IPS-11a (cell line): ENCODE results near the gene ASB8.

Experiments used
- H3K4me3 ChIP-seq: one replicate; pipeline ENCODE4 v1.5.1; 2013; ENCODE audit warnings: low read depth, low read length, control low read depth

The ASB8 gene

GRCh38 chr12:48157018-48157888, at the start of gene ASB8:
Gene ASB8, minus strand, starts transcription at chr12:48157515. Its CDS starts 4,019 bp downstream, at chr12:48153496.
- H3K4me3 ChIP-seq, result peak within 1 kb of the TSS; percentile 65

GRCh38 chr12:48203192-48203591, 45.9 kb upstream of the ASB8 start, which contains the start of gene OR10AD1:
Gene OR10AD1, minus strand, starts transcription at chr12:48203292. Its CDS starts 0 bp downstream, at chr12:48203292.
- H3K4me3 ChIP-seq, result no peak within 1 kb of the TSS

DNA sequence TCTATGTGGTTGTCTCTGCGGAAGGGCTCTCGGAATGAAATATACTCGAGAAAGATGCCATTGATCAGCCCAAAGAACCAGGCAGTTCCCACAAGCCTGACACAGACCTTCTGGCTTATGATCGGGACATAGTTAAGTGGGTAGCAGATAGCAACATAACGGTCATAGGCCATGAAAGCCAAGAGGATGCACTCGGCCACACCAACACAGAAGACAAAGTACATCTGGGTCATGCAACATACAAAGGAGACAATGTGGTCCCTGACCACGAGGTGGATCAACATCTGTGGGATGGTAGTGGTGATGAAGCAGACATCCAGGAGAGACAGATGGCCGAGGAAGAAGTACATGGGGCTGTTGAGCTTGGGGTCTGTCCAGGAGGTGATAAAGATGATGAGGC, 45.5 kb upstream of the ASB8 start:
- no peak overlapping the region for H3K4me3 ChIP-seq

- H3K4me3 ChIP-seq, result no peak overlapping the region
Measured at GRCh38 chr12:48201516-48201915, 44.2 kb upstream of the ASB8 start.

DNA sequence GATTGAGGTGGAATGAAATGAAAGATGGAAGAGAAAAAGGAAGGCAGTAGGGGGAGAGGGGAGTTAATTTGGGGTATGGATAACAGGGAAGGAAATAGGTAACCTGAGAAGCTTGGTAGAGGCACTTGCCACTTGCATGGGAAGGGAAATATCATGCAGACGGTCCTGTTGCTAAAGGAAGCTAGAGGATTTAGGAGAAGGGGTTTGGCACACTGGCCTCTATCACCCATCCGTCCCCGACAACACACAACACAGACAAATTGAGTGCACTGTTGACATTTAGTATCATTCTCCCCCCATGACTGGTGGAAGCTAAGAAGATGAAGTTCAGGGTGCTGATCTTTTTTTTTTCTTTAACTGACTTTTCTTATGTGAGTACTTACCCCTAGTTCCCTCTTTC, 43.8 kb upstream of the ASB8 start:
- no peak overlapping the region for H3K4me3 ChIP-seq

DNA sequence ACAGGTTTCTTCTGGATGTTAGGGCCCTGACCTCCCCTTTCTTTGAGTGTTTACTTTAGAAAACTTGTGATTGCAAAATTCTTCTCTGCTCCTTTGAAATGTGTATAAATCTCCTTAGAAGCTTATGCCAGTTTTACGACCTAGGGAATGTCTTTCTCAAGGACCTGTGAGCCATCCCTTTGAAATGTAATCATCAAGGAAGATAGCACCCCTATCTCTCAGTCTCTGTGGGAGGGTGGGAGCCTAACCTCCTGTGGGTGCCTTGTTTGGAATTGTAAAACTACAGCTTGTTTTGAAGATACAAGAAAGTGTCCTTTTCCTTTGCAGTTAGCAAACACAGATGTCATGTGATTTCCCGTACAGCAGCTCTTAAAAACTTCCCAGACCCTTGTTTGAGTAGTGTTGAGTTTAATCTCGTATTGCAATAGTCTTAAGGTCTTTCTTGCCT, 42.5 kb upstream of the ASB8 start:
- H3K4me3 ChIP-seq, result no peak overlapping the region

- peak overlapping the region; percentile 91 for H3K4me3 ChIP-seq
Measured at GRCh38 chr12:48198985-48199384, 41.7 kb upstream of the ASB8 start.

GRCh38 chr12:48198672-48198971, 41.3 kb upstream of the ASB8 start:
- peak overlapping the region; percentile 91 for H3K4me3 ChIP-seq

GRCh38 chr12:48197971-48198671, 40.8 kb upstream of the ASB8 start:
- H3K4me3 ChIP-seq, result peak overlapping the region; percentile 91

DNA sequence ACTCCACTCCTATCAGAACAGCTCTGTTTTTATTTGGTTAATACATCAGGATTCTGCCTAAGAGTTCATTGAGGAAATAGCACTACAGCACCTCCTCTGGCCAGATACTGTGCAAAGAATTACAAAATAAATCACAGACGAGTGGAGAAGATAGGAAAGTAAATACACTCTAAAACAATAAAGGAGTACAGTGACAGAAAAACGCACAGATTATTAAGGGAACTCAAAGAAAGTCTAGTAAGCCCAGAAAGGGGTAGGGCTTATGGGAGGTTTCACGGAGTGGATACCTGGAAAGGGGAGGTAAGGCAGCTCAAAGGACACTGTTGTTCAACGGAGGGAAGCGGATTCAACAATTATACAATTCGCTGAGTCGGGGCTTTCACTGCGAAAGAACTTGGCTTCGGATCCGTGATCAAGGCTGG, 40.2 kb upstream of the ASB8 start:
- peak overlapping the region; percentile 58 for H3K4me3 ChIP-seq

DNA sequence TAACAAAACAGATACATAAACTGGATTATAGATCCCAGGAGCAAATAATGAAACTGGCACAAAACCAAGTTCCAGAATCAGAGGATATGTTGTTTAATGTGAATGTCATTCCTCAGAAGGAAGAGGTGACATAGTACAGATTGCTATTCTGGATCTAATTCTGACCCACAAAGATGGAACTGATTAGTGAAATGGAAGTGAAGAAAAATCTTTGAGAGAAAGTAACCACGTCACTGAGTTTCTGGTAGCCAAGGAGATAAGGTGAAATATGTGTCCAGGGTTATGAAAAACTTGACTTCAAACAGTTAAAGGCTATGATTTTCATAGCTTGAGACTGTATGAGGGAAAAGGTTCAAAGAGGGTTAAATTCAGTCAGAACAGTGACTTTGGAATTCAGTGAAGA, 37.5 kb upstream of the ASB8 start:
- no peak overlapping the region for H3K4me3 ChIP-seq

DNA sequence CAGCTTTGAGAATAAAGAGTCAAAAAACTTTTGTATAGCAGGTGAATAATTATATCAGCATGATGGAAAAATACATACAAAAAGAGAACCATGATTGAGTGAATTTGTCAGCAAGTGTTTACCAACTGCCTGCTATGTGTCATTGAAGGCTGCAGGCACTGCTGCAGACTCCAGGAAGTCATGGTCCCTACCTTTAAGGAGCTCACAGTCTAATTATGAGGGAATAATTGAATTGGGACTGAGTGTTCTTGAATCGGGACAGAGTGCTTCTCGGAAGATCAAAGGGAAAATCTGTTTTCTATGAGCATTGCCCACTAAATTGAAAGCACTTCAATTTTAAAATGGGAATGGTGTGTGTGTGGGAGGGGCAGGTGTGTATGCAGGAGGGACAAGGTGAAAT, 36.3 kb upstream of the ASB8 start:
- no peak overlapping the region for H3K4me3 ChIP-seq

DNA sequence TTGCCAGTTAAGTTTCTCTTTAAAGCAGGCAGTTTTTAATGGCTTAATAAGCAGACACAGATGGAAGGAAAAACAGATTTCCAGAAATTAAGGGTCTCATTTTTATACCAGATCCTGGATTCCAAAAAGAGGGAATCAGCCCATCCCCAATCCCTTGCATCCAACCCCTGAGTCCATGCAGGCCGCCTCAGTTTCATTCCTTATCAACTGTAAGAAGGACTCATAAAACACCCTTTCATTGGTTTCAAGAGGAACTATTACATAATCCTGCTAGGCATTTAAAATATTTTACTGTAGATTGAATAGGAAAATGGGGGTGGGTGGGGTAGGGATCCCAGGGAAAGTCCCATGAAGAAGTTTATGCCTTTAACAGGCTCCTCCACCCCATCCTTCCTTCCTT, 35.5 kb upstream of the ASB8 start:
- H3K4me3 ChIP-seq, result no peak overlapping the region

DNA sequence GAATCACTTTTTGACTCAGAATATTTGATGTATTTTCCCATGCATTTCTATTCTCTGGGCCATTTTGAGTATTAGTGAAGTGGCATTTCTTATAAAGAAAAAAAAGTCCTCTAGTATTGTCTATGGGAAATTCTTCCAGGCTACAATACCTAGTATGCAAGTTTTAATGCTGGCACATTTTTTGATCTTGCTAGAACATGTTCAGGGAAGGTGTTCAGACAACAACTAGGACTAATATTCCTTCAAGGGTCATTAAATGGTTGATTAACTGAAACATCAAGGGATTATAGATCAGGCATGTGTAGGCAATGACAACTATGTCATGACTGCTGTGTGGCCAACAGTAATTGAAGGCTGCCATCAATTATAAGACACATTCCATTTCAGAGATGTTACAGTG, 33.8 kb upstream of the ASB8 start:
- H3K4me3 ChIP-seq, result no peak overlapping the region

DNA sequence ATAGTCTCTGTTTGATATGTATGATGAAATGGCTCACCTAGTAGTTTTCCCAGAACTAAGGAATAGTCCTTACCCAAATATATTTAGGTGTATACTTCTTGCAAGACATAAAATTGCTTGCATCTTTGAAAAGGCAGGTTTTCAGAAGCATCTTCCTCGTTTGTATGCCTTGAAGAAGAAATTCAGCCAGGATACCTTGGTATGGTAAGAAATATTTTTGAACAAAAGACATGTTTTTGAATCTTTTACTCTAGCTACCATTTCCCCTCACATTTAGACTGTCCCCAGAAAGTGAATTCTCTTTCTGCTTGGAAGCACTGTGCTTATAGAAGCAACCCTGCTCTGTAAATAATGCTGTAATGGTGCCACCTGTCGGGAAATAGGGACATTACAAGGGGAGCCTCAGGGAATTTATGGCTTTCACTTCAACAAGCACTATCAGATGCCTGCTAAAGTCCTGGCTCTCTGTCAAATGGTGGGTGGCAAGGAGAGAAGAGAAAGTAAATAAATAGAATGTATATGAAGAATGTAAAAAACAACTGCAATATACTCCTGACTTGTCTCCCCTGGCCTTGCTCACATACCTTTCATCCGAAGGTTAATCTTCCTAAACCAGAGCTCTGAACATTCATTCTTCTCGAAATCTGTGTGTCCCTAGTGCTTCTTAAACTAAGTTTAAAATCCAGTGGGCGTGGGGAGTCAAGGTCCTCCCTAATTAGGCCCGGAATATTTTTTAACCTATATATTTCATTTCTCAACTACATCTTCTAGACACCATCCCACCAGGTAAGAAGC, 32.2 kb upstream of the ASB8 start:
- H3K4me3 ChIP-seq, result no peak overlapping the region

- no peak overlapping the region for H3K4me3 ChIP-seq
Measured at GRCh38 chr12:48187916-48188695, 30.8 kb upstream of the ASB8 start.

DNA sequence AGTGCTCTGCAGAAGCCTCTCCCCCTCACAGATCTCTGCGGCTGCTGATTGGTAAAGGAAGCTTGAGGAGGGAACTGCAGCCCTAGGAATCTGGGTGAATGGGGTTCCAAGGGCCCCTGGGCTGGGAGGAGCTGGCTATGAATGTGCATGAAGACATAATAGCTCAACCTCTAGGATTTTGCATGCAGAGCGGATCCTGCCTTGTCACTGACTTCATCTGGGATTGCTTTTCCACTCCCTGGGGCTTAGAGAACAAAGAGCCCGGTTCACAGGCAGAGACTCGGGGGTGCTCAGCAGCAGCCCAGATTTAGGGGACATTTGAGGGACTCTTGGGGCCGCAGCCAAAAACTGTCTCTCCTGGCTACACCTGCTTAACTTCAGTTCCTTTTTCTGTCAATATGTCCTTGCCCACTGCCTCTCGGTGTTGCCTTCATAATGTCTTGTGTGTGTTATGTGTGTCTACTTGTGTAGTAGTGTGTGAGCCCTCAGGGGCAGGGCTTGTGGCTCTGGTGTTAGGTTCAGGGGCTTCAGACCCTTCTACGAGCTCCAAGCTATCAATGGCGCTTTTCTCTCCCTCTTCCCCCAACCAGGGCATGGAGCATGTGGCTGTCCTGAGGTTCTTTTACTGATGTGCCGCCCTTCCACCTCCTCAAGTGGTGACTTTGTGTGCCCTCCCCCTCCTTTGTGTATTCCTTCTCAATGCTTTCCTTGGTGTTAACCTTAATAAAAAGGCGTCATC, 28.0 kb upstream of the ASB8 start:
- H3K4me3 ChIP-seq, result no peak overlapping the region

DNA sequence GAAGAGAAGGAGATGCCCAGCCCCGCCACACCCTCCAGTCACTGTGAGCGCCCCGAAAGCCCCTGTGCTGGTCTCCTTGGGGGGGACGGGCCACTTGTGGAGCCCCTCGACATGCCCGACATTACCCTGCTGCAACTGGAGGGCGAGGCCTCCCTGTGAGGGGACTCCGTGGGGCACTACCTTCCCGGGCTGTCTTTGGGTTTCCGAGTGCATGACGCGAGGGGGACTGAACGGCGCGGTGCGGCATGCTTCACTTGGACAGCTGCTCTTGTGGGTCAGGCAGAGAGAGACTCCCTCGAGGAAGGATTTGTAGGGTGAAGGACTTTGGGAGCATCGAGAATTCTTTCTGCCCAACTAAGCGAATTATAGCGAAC, 27.2 kb upstream of the ASB8 start:
- H3K4me3 ChIP-seq, result peak overlapping the region; percentile 30

DNA sequence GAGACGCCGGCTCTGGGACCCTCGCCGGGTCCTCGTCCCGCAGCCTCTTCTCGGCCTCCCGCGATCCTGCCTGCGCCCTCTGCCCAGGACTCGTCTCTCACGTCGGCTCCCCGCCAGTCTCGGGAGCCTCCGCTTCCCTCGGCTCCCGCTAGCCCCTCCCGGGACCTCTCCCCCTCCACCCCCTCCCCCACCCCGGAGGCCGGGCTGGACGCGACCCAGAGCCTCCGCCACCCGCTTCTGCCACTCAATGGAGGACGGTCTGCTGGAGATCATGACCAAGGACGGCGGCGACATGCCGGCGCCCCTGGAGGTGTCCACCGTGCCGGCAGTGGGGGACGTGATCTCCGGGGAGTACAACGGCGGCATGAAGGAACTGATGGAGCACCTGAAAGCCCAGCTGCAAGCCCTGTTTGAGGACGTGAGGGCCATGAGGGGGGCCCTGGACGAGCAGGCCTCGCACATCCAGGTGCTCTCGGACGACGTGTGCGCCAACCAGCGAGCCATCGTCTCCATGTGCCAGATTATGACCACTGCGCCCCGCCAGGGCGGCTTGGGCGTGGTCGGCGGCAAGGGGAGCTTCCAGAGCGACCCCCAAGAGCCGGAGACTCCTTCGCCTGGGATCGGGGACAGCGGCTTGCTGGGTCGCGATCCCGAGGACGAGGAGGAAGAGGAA, 26.7 kb upstream of the ASB8 start:
- H3K4me3 ChIP-seq, result peak overlapping the region; percentile 53
